GM12864 (cell line): ENCODE results near the gene GSTP1.
A peak's percentile ranks its signal among the peaks of the same experiment; 100 is the strongest.
"Not testable (repeated sequence)": the region's sequence is repeated elsewhere in the genome, so short reads cannot be mapped to it uniquely, and the experiment has no call there.

ENCODE experiments used
- DNase-seq: peaks from one replicate; pipeline ENCODE4 v3.0.0-alpha.2; 2011; ENCODE audit warnings: low read depth
- H3K4me3 ChIP-seq: 2 replicates; pipeline ENCODE4 v1.5.1; 2011; ENCODE audit warnings: mild to moderate bottlenecking, low read depth, low read length, control low read depth
- TF ChIP-seq, protein P1 (sequence below): IDR thresholded peaks from 2 replicates; pipeline ENCODE4 v1.5.1; 2011; ENCODE audit warnings: low read depth, mild to moderate bottlenecking, moderate library complexity, low read length, control low read depth, inconsistent platforms; ENCODE audit errors: missing control alignments

Gene GSTP1

DNA sequence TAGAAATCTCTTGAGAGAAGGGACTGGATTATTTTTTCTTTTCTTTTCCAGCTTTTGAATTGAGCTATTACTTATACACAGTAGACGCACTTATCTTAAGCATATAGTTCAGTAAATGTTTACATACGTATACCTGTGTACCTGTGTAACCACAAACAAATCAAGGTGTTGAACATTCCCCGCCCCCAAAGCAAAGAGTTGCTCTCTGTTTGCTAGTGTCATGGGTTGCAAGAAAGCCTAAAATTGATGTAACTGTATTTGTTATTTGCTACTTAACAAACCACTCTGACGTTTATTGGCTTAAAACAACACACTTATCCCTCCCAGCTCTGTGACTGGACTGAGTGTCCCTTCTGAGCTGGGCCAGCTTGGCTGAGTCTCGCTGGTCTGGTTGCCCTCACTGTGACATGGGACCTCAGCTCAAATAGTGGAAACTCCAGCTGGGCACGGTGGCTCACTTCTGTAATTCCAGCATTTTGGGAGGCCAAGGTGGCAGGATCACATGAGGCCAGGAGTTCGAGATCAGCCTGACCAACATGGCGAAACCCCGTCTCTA is 35.0 kb upstream of the GSTP1 start:
- no peak overlapping the region for H3K4me3 ChIP-seq
- DNase-seq: no peak
- TF ChIP-seq, protein P1, sequence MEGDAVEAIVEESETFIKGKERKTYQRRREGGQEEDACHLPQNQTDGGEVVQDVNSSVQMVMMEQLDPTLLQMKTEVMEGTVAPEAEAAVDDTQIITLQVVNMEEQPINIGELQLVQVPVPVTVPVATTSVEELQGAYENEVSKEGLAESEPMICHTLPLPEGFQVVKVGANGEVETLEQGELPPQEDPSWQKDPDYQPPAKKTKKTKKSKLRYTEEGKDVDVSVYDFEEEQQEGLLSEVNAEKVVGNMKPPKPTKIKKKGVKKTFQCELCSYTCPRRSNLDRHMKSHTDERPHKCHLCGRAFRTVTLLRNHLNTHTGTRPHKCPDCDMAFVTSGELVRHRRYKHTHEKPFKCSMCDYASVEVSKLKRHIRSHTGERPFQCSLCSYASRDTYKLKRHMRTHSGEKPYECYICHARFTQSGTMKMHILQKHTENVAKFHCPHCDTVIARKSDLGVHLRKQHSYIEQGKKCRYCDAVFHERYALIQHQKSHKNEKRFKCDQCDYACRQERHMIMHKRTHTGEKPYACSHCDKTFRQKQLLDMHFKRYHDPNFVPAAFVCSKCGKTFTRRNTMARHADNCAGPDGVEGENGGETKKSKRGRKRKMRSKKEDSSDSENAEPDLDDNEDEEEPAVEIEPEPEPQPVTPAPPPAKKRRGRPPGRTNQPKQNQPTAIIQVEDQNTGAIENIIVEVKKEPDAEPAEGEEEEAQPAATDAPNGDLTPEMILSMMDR: no peak

DNA sequence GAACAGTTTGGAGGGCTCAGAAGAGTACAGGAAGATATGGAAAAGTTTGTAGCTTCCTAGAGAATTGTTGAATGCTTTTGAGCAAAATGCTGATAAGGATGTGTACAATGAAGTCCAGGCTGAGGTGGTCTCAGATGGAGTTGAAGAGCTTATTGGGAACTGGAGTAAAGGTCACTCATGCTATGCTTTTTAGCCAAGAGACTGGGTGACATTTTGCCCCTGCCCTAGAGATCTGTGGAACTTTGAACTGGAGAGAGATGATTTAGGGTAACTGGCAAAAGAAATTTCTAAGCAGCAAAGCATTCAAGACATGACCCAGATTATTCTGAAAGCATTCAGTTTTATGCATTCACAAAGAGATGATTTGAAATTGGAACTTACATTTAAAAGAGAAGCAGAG is 32.5 kb upstream of the GSTP1 start:
- TF ChIP-seq, protein P1: no peak
- no peak overlapping the region for H3K4me3 ChIP-seq
- DNase-seq: no peak

DNA sequence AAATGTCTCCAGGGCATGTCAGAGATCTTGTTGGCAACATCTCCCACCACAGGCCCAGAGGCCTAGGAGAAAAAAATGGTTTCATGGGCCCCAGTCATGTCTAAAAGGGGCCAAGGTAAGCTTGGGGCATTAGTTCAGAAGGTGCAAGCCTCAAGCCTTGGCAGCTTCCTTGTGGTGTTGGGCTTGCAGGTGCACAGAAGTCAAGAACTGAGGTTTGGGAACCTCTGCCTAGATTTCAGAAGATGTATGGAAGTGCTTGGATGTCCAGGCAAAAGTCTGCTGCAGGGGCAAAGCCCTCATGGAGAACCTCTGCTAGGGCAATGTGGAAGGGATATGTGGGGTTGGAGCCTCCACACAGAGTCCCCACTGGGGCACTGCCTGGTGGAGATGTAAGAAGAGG is 31.9 kb upstream of the GSTP1 start:
- not testable (repeated sequence) for DNase-seq, H3K4me3 ChIP-seq

DNA sequence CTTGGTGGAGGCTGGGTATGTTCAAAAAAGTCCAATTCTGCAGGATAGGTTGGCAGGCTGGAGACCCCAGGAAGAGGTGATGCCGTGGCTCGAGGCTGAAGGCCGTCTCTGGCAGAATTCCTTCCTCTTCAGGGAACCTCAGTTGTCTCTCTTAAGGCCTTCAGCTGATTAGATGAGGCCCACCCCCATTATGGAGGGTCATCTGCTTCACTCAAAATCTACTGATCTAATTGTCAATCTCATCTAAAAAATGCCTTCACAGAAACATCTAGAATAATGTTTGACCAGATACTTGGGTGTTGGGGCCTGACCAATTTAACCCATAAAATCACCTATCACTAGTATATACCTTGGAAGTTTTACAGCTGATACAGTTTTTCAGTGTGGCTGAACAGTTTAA is 27.4 kb upstream of the GSTP1 start:
- TF ChIP-seq, protein P1: no peak
- DNase-seq: no peak
- no peak overlapping the region for H3K4me3 ChIP-seq

DNA sequence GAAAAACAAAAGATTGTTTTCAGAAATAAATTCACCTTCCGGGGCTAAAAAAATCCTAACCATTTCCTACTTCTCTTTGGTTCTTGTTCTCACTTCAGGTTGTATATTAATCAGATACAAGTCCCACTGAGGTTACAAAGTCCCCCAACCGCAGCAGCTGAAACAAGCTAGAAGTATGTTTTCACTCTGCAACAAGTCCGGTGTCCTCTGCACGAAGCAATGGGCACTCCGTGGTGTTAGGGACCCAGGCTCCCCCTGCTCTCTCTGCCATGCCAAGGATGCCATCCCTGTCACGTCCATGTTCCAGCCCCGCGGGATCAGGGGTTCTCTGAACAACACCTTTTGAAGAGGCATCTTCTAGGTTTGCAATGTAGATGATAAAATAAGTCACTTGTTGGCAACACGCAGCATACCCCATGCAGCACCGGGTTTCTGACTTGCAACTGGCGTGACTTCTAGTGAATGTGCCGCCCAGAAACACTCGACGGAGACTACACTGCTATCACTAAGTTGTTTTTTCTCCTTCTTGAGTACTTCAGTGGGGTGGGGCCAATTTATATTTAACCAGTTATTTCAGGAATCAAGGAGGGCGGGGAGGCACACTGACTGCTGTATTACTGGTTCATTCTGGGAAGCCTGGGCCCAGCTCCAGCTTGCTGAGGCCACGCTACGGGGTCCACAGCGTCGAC is 25.4 kb upstream of the GSTP1 start:
- no peak overlapping the region for H3K4me3 ChIP-seq
- peak; percentile 70 for DNase-seq
- TF ChIP-seq, protein P1: no peak

DNA sequence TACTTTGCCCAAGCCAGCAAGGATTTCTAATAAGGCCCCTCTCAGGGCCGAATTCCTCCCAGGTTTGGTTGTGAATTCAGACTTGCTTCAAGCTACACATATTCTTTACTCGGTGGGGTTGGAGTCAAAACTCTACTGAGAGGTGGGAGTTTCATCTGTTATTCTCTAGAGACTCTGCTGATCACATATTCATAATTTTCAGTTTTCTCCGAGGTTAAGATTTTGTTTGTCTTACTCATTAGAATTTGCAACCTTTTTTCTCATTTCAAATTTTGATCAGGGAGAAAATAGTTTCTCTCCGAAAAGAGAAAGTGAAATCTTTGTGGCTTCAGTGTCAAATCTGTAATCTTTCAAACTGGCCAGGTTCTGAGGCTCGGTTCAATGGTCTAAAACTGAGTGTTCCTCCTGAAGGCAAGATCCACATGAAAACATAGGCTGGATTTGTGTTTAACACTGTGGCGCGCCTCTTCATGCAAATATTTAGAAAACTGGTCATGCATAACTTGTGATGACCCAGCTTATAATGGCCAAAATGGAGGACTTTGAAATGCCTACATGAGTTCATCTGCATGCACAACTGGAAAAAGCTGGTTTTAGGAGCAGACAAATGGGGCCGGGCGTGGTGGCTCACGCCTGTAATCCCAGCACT is 21.5 kb upstream of the GSTP1 start:
- peak overlapping the region; percentile 9; the same call in 1 of the 2 replicates for H3K4me3 ChIP-seq
- DNase-seq: peak; percentile 72
- TF ChIP-seq, protein P1: no peak

DNA sequence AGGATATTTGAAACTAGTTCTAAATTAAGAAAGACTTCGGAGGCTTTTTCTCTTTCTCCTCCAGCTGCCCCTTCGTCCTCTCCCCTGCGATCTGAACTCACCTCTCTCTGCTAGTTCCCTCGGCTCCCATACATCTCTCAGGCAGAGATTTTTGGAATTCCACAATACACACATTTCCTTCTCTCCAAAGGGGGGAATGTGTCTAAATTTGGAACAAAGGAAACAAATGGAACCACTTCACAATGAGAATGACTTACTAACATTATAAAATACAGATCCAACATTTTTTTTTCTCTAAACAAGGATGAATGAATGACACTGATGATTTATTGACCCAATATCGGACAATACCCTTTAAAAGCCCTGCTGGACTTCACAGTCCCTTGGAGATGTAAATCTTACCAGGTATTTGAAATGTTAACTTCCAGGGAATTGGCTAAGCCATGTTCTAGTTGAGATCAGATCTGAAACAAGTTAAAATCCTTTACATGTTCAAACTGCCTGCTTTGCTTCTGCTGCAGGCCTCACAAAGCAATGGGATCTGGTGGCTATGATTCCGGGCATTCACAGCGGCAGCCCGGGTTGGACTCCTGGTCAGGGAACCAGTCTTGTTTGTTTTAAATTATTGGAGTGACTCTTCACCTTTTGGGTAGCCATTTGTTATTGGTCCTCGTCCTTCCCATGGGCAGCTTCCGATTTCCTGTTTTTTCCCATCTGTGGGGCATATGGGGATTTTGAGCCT is 20.5 kb upstream of the GSTP1 start:
- no peak overlapping the region for H3K4me3 ChIP-seq
- TF ChIP-seq, protein P1: no peak
- DNase-seq: no peak

DNA sequence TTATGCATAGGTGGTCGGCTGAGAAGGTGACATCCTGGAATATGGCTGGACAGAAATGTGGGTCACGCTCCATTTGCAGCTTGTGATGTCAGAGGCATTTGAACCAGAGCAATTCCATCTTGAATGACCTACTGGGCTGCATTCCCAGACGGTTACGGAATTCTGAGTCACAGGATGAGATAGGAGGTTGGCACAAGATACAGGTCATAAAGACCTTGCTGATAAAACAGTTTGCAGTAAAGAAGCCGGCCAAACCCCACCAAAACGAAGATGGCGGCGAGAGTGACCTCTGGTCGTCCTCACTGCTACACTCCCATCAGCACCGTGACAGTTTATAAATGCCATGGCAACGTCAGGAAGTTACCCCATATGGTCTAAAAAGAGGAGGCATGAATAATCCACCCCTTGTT is 19.9 kb upstream of the GSTP1 start:
- H3K4me3 ChIP-seq: not testable (repeated sequence)

More for the DNA sequence above, 19.9 kb upstream of the GSTP1 start:
- DNase-seq: not testable (repeated sequence)
